ENCODE measurements around the gene APOBEC3F.

The APOBEC3F gene

GRCh38 chr22:39080052-39080762 is 39.5 kb downstream of the APOBEC3F start:
- no peak for DNase-seq (ENCODE audit: extremely low read depth, low read depth)
- TF ChIP-seq, protein P1, sequence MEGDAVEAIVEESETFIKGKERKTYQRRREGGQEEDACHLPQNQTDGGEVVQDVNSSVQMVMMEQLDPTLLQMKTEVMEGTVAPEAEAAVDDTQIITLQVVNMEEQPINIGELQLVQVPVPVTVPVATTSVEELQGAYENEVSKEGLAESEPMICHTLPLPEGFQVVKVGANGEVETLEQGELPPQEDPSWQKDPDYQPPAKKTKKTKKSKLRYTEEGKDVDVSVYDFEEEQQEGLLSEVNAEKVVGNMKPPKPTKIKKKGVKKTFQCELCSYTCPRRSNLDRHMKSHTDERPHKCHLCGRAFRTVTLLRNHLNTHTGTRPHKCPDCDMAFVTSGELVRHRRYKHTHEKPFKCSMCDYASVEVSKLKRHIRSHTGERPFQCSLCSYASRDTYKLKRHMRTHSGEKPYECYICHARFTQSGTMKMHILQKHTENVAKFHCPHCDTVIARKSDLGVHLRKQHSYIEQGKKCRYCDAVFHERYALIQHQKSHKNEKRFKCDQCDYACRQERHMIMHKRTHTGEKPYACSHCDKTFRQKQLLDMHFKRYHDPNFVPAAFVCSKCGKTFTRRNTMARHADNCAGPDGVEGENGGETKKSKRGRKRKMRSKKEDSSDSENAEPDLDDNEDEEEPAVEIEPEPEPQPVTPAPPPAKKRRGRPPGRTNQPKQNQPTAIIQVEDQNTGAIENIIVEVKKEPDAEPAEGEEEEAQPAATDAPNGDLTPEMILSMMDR (IDR thresholded peaks at IDR 0.05; ENCODE audit: low read depth, low read length): no peak

- TF ChIP-seq, protein P1 (IDR thresholded peaks at IDR 0.05; ENCODE audit: low read depth, low read length): no peak
- no peak for DNase-seq (ENCODE audit: extremely low read depth, low read depth)
Measured at GRCh38 chr22:39081016-39081415, 40.4 kb downstream of the APOBEC3F start.

- TF ChIP-seq, protein P1 (IDR thresholded peaks at IDR 0.05; ENCODE audit: low read depth, low read length): no peak
- no peak for DNase-seq (ENCODE audit: extremely low read depth, low read depth)
Measured at GRCh38 chr22:39081598-39081997, 40.9 kb downstream of the APOBEC3F start.

DNA sequence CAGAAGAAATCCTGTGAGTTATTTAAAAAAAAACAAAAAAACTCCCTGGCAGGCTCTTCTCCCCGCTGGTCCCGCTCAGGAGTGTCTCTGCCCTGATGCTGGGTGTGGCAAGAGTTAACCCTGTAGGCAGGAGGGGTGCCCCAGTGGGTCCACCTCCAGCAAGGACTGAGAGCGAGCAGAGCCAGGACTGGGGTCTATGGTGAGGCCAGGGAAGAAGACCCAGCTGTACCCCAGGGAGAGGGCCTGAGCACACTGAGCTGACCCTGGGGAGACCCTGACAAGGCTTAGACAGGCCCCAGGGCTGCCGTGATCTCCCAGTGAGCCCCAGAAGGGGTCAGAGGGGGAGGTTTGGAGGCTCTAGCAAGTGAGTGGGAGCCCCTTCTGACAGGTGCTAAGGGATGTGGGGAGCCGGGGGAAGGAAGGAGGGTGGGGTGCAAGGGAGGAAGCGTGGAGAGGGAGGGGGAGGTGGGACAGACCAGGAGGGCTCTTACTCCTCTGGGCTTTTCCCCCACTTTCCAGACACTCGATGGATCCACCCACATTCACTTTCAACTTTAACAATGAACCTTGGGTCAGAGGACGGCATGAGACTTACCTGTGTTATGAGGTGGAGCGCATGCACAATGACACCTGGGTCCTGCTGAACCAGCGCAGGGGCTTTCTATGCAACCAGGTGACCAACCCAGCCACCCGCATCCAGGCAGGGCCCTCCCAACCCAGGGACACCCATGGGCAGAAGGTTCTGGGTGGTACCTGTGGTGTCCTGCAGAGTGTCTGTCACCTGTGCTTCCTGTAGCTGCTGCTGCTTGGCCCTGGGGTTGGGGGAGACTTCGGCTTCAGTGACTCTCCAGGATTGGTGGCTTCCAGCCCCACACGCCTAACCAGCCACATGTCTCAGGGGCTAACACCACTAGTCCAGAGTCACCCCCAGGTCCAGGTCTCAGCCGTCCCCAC is 42.8 kb downstream of the APOBEC3F start:
- DNase-seq (ENCODE audit: extremely low read depth, low read depth): no peak
- TF ChIP-seq, protein P1 (IDR thresholded peaks at IDR 0.05; ENCODE audit: low read depth, low read length): no peak

DNA sequence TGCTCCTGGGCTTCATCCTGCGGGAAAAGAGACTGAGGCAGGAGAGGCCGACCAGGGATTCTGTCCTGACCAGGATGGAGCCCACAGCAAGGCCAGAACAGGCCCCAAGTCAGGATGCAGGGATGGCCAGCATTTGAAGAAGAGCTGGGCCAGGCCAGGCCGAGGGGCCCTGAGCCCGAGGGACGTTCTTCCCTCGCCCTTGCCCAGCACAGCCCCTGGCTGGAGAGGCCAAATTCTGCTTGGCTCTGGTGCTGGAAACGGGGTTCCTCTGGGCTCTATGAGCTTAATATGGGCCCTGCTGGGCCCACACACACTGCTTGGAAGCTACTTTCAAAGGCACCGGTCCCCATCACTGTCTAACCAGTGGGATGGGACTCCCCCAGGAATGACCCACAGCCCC is 44.0 kb downstream of the APOBEC3F start:
- TF ChIP-seq, protein P1 (IDR thresholded peaks at IDR 0.05; ENCODE audit: low read depth, low read length): no peak
- no peak for DNase-seq (ENCODE audit: extremely low read depth, low read depth)

DNA sequence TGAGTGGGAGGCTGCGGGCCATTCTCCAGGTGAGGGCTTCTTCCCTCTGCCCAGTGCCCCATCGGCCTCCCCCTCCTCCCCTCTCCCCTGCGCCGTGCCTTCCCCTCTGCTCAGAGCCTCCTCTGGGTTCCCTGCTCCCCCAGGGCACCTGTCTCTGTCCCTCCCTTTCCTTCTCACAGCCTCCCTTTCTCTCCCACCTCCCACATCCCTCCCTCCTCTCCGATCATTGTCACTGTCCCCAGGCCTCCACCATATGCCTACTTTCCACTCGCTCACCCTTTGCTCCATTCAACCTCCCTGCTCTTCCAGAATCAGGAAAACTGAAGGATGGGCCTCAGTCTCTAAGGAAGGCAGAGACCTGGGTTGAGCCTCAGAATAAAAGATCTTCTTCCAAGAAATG is 46.4 kb downstream of the APOBEC3F start:
- no peak for DNase-seq (ENCODE audit: extremely low read depth, low read depth)
- TF ChIP-seq, protein P1 (IDR thresholded peaks at IDR 0.05; ENCODE audit: low read depth, low read length): no peak
